Measurements from ENCODE around the gene COQ7. TPM values are rescaled to one million over a fixed set of nuclear protein-coding genes. Genes with fewer than 3 reads are reported as not detected.

Gene COQ7
- total RNA-seq, 2 experiments from 2014 or later, result 21.6 to 22.2 TPM

GRCh38 chr16:19084139-19084538 is 16.7 kb downstream of the COQ7 start:
- H4K20me1 ChIP-seq (ENCODE audit: insufficient read depth, low read length), result no peaks in the 10 kb centered on the region
- peaks cover 9% of the 10 kb centered on the region; the same call in 1 of the 2 replicates for H3K9me3 ChIP-seq (ENCODE audit: low read length)
- TF ChIP-seq EZH2phosphoT487 (IDR thresholded peaks at IDR 0.05; ENCODE audit: borderline replicate concordance, low read depth, low read length), result no peak
- TF ChIP-seq CTCF (conservative IDR thresholded peaks at IDR 0.05; ENCODE audit: low read length), result no peak
- DNase-seq (ENCODE audit: low spot score), result no peak
- H3K4me2 ChIP-seq (ENCODE audit: low read length), result no peak overlapping the region
- intact Hi-C loops (cut with micrococcal nuclease; ENCODE audit: unreplicated experiment), result no loop called here
- H3K27ac ChIP-seq (ENCODE audit: low read depth, low read length, poor library complexity, severe bottlenecking), result no peak overlapping the region
- no peak overlapping the region for H3K4me3 ChIP-seq (ENCODE audit: low read depth, low read length, poor library complexity, severe bottlenecking)
- POLR2A ChIA-PET, result interaction anchor here (0.6 to 1.1 kb wide), 4 partner anchors 10 to 98 kb away, joined by 3 to 7 read pairs (median 4); no protein-coding TSS in a partner anchor
- CTCF ChIA-PET (ENCODE audit: unreplicated experiment), result interaction anchor here (0.6 kb wide), 1 partner anchor 17 kb away, joined by 3 read pairs; no protein-coding TSS in a partner anchor
- peaks cover 31% of the 10 kb centered on the region for H3K36me3 ChIP-seq (ENCODE audit: insufficient read depth, low read length)
- no peak overlapping the region for H2AFZ ChIP-seq (ENCODE audit: low read length)
- H3K4me1 ChIP-seq (ENCODE audit: insufficient read depth, low read length, poor library complexity, severe bottlenecking), result peaks cover 11% of the 10 kb centered on the region
- no peaks in the 10 kb centered on the region for H3K9me2 ChIP-seq (ENCODE audit: insufficient read depth, low read length)
- no TSS peak for BruUV-seq (replicated peaks)
- H3K79me2 ChIP-seq (ENCODE audit: insufficient read depth, low read depth, low read length), result no peaks in the 10 kb centered on the region

DNA sequence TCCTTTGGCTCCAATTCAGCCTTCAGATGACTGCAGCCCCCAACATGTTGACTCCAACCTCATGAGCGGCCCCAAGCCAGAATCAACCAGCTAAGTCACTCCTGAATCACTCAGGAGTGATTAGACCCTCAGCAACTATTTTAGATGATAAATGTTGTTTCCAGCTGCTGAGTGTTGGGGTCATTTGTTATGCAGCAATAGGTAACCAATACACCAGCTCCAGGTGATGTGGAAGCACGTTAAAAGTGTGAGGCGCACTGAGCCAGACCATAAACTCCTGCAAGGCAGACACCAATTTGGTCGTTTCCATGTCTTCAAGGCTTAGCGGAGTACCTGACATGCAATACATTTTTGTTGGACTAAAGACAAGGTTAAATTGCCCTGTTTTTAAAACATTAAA is 17.5 kb downstream of the COQ7 start:
- peaks cover 5% of the 10 kb centered on the region; the same call in 1 of the 2 replicates for H3K9me3 ChIP-seq (ENCODE audit: low read length)
- TF ChIP-seq CTCF (conservative IDR thresholded peaks at IDR 0.05; ENCODE audit: low read length) (no peak), EZH2phosphoT487 (IDR thresholded peaks at IDR 0.05; ENCODE audit: borderline replicate concordance, low read depth, low read length) (no peak)
- no peaks in the 10 kb centered on the region for H3K79me2 ChIP-seq (ENCODE audit: insufficient read depth, low read depth, low read length)
- CTCF ChIA-PET (ENCODE audit: unreplicated experiment), result interaction anchor here (0.5 kb wide), 1 partner anchor 639 kb away, joined by 3 read pairs; no protein-coding TSS in a partner anchor
- H3K36me3 ChIP-seq (ENCODE audit: insufficient read depth, low read length), result peaks cover 23% of the 10 kb centered on the region
- POLR2A ChIA-PET, result interaction anchor here (0.6 to 1.1 kb wide), 4 partner anchors 9 to 97 kb away, joined by 3 to 4 read pairs (median 3); no protein-coding TSS in a partner anchor
- H3K4me3 ChIP-seq (ENCODE audit: low read depth, low read length, poor library complexity, severe bottlenecking), result no peak overlapping the region
- BruUV-seq (replicated peaks), result no TSS peak
- intact Hi-C loops (cut with micrococcal nuclease; ENCODE audit: unreplicated experiment), result no loop called here
- H2AFZ ChIP-seq (ENCODE audit: low read length), result no peak overlapping the region
- no peaks in the 10 kb centered on the region for H3K9me2 ChIP-seq (ENCODE audit: insufficient read depth, low read length)
- no peak overlapping the region for H3K27ac ChIP-seq (ENCODE audit: low read depth, low read length, poor library complexity, severe bottlenecking)
- no peak overlapping the region for H3K4me2 ChIP-seq (ENCODE audit: low read length)
- H3K4me1 ChIP-seq (ENCODE audit: insufficient read depth, low read length, poor library complexity, severe bottlenecking), result peaks cover 11% of the 10 kb centered on the region
- no peaks in the 10 kb centered on the region for H4K20me1 ChIP-seq (ENCODE audit: insufficient read depth, low read length)
- DNase-seq (ENCODE audit: low spot score), result no peak

DNA sequence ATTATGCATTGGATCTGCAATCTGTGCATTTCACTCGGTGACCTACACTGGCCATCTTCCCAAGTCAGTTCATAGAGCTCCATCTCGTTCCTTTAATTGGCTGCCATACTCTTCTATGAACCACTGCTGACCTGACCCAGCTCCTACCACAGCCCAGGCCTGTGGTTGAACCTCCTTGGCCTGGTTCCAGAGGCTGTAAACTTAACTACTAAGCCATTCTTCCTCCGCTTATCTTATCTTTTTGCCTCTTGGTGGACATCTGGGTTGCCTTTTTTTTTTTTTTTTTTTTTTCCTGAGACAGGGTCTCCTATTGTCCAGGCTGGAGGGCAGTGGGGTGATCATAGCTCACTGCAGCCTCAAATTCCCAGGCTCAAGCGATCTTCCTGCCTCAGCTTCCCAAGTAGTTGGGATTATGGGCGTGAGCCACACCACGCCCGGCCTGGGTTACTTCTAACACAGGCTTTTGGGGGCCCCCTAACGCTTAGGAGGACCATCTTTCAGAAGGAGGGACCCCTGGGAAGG is 18.3 kb downstream of the COQ7 start:
- intact Hi-C loops (cut with micrococcal nuclease; ENCODE audit: unreplicated experiment), result loop anchor here (1.0 to 2.0 kb wide), 3 partner anchors 95 to 417 kb away; no protein-coding TSS in a partner anchor
- no peaks in the 10 kb centered on the region for H3K79me2 ChIP-seq (ENCODE audit: insufficient read depth, low read depth, low read length)
- H3K36me3 ChIP-seq (ENCODE audit: insufficient read depth, low read length), result peaks cover 16% of the 10 kb centered on the region
- no peak overlapping the region for H2AFZ ChIP-seq (ENCODE audit: low read length)
- H3K9me3 ChIP-seq (ENCODE audit: low read length), result no peaks in the 10 kb centered on the region
- peaks cover 11% of the 10 kb centered on the region for H3K4me1 ChIP-seq (ENCODE audit: insufficient read depth, low read length, poor library complexity, severe bottlenecking)
- H3K4me2 ChIP-seq (ENCODE audit: low read length), result no peak overlapping the region
- no peak overlapping the region for H3K27ac ChIP-seq (ENCODE audit: low read depth, low read length, poor library complexity, severe bottlenecking)
- no peaks in the 10 kb centered on the region for H3K9me2 ChIP-seq (ENCODE audit: insufficient read depth, low read length)
- no peak overlapping the region for H3K4me3 ChIP-seq (ENCODE audit: low read depth, low read length, poor library complexity, severe bottlenecking)
- TF ChIP-seq CTCF (conservative IDR thresholded peaks at IDR 0.05; ENCODE audit: low read length) (no peak), EZH2phosphoT487 (IDR thresholded peaks at IDR 0.05; ENCODE audit: borderline replicate concordance, low read depth, low read length) (no peak)
- no TSS peak for BruUV-seq (replicated peaks)
- H4K20me1 ChIP-seq (ENCODE audit: insufficient read depth, low read length), result no peaks in the 10 kb centered on the region
- CTCF ChIA-PET (ENCODE audit: unreplicated experiment), result no interaction called here
- no peak for DNase-seq (ENCODE audit: low spot score)
- POLR2A ChIA-PET, result interaction anchor here (0.7 kb wide), 1 partner anchor 10 kb away, joined by 4 read pairs; no protein-coding TSS in a partner anchor

All from OCI-LY7 (cell line).